Vagina (tissue), 2 donors: Measurements from ENCODE around the gene ATP5MG.
"Not testable (repeated sequence)": the region's sequence is repeated elsewhere in the genome, so short reads cannot be mapped to it uniquely, and the experiment has no call there.

Experiments
- CTCF ChIP-seq, 3 experiments: fragments of 450-650 bp in 2 of 3; fragments of 200-600 bp in 1 of 3; sonication (generic) in 1 of 3; IDR thresholded peaks; one replicate each; pipeline ENCODE4 v1.5.1; 2017 to 2019; ENCODE audit warnings: antibody characterized with exemption in 3 of 3, mild to moderate bottlenecking in 2 of 3, moderate library complexity in 2 of 3
- POLR2A ChIP-seq, 2 donors: fragments of 450-650 bp; IDR thresholded peaks; one replicate each; pipeline ENCODE4 v1.6.1; 2017; ENCODE audit warnings: antibody characterized with exemption in 2 of 2, mild to moderate bottlenecking in 2 of 2, moderate library complexity in 2 of 2

DNA sequence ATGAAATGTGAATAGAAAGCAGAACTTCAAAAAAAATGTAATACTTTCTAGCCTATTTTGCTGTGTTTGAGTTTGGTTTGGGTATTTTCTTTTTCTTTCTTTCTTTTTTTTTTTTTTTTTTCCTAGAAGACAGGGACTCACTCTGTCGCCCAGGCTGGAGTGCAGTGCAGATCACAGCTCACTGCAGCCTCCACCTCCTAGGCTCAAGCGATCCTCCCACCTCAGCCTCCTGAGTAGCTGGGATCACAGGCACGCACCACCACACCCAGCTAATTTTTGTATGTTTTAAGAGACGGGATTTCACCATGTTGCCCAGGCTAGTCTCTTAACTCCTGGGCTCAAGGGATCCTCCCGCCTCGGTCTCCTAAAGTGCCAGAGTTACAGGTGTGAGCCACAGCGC is 1.2 kb downstream of the ATP5MG start:
- not testable (repeated sequence) for TF ChIP-seq POLR2A, CTCF (IDR thresholded peaks at IDR 0.05)
